Vagina (tissue), 2 donors: ENCODE results near the gene IL25.

Experiments used
- POLR2A ChIP-seq, 2 donors: fragments of 450-650 bp; IDR thresholded peaks; one replicate each; pipeline ENCODE4 v1.6.1; 2017; ENCODE audit warnings: antibody characterized with exemption in 2 of 2, mild to moderate bottlenecking in 2 of 2, moderate library complexity in 2 of 2
- POLR2AphosphoS5 ChIP-seq, 2 donors: sonication (generic); formaldehyde crosslinking; IDR thresholded peaks; one replicate each; pipeline ENCODE4 v1.9.0; 2017; ENCODE audit warnings: antibody characterized with exemption in 2 of 2, mild to moderate bottlenecking in 2 of 2, low read depth in 1 of 2; ENCODE audit not compliant: insufficient read depth in 1 of 2
- TF ChIP-seq, protein P1 (sequence below), 3 experiments: fragments of 450-650 bp in 2 of 3; fragments of 200-600 bp in 1 of 3; sonication (generic) in 1 of 3; IDR thresholded peaks; one replicate each; pipeline ENCODE4 v1.5.1; 2017 to 2019; ENCODE audit warnings: antibody characterized with exemption in 3 of 3, mild to moderate bottlenecking in 2 of 3, moderate library complexity in 2 of 3

DNA sequence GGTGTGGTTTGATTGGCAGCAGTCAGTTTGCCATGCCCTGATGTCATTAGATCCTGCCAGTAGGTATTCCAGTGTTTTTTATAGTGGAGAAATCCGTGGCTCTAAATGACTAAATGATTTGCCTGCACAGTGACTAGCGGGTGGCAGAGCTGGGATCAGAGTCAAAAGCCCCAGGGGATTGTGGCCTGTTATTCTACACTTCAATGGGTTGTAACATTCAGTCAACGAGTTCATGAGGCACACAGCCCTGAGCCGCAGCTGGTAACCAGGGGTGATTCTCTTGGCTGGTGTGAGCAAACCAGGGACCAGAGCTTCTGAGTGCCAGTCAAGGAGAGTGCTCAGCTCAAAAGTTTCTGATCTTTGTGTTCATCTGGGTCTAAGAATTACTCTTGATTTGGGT, 33.6 kb downstream of the IL25 start:
- TF ChIP-seq, protein P1, sequence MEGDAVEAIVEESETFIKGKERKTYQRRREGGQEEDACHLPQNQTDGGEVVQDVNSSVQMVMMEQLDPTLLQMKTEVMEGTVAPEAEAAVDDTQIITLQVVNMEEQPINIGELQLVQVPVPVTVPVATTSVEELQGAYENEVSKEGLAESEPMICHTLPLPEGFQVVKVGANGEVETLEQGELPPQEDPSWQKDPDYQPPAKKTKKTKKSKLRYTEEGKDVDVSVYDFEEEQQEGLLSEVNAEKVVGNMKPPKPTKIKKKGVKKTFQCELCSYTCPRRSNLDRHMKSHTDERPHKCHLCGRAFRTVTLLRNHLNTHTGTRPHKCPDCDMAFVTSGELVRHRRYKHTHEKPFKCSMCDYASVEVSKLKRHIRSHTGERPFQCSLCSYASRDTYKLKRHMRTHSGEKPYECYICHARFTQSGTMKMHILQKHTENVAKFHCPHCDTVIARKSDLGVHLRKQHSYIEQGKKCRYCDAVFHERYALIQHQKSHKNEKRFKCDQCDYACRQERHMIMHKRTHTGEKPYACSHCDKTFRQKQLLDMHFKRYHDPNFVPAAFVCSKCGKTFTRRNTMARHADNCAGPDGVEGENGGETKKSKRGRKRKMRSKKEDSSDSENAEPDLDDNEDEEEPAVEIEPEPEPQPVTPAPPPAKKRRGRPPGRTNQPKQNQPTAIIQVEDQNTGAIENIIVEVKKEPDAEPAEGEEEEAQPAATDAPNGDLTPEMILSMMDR (IDR thresholded peaks at IDR 0.05) = no peak
- TF ChIP-seq POLR2AphosphoS5 (IDR thresholded peaks at IDR 0.05; ENCODE audit: insufficient read depth in 1 of 2, low read depth in 1 of 2) (no peak), POLR2A (IDR thresholded peaks at IDR 0.05) (no peak)
